HG02938 (cell line): ENCODE data around the gene PGBD5.
"Not testable (repeated sequence)": the region's sequence is repeated elsewhere in the genome, so short reads cannot be mapped to it uniquely, and the experiment has no call there.

Source experiments
- ATAC-seq: cut with Tn5 transposase; IDR thresholded peaks from one replicate; pipeline ENCODE4 v1.9.1; 2021; ENCODE audit warnings: mild to moderate bottlenecking, moderate library complexity; ENCODE audit not compliant: unreplicated experiment

Gene PGBD5

DNA sequence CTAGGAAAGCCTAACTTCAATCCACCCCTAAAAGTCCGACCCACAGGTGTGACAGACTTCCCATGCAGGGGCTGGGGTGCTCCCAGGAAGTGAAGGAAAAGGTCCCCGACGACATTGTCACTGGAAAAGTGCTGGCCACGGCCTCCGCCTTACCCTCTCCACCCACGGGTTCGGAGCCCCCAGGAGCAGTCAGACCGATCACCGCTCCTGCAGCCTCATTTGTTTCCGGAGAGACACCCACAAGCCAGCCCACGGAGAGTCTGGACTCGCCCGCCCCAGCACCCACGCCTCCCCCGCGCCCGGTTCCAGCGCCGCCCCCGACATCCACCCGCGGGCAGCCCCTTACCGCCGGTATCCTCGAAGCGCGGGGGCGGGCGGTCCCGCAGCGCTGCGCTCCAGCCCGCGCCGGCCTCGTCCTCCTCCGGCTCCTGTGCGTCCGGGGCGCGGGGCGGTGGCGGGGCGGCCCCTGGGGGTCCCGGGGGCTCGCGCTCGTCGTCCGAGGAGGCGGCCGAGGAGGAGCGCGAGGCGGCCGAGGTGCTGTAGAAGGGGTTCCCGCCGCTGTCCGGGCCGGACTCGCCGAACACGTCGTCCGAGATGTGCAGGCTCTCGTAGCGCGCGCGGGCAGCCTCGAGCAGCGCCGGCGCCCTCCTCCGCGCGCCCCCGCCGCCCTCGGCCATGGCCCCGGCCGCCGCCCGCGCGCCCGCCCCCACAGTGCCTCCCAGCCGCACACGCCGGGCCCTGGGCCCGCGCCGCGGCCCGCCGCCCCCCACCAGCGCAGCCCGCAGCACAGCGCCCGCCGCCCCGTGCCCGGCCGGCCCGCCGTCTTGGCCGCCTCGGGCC is 660 bp downstream of the PGBD5 start:
- no peak for ATAC-seq

GRCh38 chr1:230424391-230425251 is 1.5 kb downstream of the PGBD5 start:
- no peak for ATAC-seq

- ATAC-seq, result no peak
Observed at GRCh38 chr1:230423951-230424350, 2.2 kb downstream of the PGBD5 start.

- ATAC-seq, result no peak
Observed at GRCh38 chr1:230423261-230423660, 2.9 kb downstream of the PGBD5 start.

- ATAC-seq, result no peak
Observed at GRCh38 chr1:230422221-230422981, 3.7 kb downstream of the PGBD5 start.

DNA sequence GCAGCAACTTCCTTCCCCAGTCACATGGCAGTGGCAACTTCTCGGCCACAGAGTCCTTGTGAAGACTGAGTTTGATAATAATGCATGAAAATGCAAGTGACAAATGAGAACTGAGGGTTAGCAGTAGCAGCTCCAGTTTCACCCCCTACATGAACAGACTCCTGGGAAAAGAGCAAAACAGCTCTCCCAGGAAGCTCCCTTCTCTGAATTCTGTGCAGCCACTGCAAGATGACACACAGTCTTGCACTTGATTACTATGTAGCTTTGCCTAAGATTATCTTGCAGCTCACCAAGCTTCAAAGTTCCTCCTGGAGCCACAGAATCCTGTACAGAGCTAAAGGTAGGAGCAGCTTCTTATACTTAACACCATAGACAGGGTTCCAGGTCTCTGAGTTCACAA is 4.7 kb downstream of the PGBD5 start:
- no peak for ATAC-seq

DNA sequence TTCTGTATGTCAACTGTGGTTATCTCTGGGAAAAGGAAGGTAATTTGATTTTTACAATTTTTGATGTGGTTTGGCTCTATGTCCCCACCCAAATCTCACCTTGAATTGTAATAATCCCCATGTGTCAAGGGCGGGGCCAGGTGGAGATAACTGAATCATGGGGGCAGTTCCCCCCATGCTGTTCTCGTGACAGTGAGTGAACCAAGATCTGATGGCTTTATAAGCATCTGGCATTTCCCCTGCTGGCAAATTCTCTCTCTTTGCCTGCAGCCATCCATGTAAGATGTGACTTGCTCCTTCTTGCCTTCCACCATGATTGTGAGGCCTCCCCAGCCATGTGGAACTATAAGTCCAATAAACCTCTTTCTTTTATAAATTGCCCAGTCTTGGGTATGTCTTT is 5.8 kb downstream of the PGBD5 start:
- not testable (repeated sequence) for ATAC-seq

GRCh38 chr1:230416430-230416829 is 9.7 kb downstream of the PGBD5 start:
- ATAC-seq, result no peak

DNA sequence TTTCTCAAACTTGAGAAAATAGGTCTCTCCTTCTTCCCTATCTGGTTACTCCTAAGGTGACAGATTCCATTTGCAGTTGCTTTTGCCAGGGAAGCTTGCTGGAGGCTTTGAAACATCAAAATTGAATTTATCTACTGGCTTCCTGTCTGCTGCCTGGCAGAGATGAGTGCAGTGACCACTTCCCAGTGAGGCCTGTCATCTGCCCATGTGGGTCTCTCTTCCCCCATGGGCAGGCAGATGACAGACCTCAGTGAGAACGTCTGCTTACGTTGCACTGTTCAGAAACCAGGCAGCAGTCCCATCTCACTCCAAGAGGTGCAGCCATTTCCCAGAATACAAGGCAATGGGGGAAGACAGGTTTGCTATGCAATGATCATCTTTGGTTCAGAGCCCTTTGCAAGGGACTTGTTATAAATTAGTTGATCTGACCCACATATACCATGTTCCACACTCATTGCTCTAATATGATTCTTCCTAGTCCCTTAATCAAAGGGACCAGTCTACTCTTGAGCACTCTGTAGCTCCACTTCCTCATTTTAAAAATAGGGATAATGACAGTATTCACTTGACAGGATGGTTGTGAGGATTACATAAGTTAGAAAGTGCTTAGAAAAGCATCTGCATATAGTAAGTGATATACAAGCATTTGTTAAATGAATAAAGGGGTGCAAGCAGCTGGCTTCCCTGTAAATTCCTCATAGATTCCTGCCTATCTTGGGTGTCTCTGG is 10.6 kb downstream of the PGBD5 start:
- no peak for ATAC-seq

GRCh38 chr1:230414694-230415093 is 11.4 kb downstream of the PGBD5 start:
- no peak for ATAC-seq

DNA sequence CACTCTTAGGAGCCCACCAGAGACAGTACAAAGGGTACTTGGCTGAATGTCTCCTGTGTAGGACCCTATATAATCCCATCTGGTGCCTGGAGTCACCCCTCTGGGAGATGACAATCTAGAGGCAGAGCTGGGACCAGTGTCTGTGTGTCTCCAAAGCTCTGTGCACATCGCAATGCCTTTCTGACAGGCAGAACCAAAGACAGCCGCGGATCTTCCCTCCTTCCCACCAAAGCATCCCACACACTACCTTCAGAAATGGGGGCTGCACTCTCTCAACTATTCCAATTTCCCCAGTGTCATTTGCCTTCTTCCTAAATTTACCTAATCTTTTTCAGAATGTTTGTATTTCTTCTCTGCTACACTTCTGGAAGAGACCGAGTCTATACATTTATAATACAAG is 12.0 kb downstream of the PGBD5 start:
- no peak for ATAC-seq

- no peak for ATAC-seq
Observed at GRCh38 chr1:230413061-230413460, 13.1 kb downstream of the PGBD5 start.

DNA sequence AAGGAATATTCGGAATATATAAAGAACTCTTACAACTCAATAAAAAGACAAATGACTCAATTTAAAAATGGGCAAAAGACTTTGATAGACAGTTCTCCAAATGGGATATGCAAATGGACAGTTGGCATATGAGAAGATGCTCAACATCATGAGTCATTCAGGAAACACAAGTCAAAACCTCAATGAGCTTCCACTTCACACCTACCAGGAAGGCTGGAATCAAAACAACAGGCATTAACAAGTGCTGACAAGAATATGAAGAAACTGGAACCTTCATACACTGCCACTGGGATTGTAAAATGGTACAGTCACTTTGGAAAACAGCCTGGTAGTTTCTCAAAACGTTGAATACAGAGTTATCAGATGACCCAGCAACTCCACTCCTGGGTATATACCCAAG is 17.2 kb downstream of the PGBD5 start:
- ATAC-seq, result no peak

GRCh38 chr1:230407351-230407750 is 18.8 kb downstream of the PGBD5 start:
- ATAC-seq, result no peak

- not testable (repeated sequence) for ATAC-seq
Observed at GRCh38 chr1:230406727-230407126, 19.4 kb downstream of the PGBD5 start.

DNA sequence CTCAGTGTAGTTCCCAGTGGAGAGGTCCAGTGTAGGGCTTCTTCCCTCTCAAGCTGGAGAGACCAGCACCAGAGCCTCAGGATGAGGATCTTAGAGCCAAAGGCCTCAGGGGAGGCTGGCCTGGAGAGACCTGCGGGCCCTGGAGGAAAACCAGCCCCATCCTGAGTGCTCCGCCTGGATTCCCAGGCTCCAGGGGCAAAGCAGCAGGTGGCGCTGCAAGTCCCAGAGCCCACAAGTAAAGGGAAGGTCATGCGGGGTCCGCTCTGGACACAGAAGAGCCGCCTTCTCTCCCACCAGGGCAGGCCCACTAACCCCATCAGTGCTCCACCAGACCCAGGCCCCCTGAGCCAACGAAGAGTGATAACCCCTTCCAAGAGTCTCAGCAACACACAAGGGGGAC is 22.7 kb downstream of the PGBD5 start:
- no peak for ATAC-seq

DNA sequence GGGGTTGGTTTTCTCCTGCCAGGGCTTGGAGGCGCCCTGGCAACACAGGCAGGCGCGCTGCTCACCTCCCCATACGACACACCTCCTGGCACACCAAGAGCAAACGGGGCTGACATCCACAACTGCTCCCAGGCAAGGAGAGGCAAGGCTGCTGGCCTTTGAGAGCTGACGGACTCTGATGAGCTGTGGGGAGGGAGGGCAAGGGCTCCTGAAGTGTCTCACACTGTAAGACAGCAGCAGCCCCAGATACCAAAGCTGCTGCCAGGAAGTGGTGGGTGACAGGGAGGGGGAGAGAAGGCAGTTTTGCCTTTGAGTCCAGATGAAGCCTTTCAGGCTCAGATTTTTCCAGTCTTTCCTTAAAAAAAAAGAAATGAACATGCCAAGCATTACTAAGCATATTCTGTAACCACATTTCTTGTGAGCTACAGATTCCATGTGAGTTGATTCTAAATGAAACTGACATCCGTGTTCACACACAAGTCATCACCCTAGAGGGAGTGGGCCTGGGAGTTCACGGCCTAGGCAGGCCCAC is 24.3 kb downstream of the PGBD5 start:
- ATAC-seq, result no peak

DNA sequence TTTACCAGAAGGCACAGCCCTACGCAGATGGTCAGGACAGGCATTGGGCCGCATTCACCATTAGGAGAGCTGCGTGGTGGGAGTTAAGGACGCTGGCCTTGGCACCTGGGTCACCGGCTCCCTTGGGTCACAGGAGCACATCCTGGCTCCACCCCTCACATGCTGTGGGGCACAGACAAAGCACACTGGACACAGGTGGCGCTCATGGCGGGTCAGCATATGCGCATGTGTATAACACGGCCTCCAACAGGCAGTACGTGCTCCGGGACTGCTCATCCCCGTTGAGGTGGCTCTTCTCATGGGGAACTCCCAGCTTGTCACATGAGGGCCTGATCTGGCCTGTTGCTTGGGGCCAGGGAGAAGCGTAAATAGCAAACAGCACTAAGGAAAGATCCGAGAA is 25.0 kb downstream of the PGBD5 start:
- no peak for ATAC-seq

- ATAC-seq, result no peak
Observed at GRCh38 chr1:230400007-230400344, 26.2 kb downstream of the PGBD5 start.

GRCh38 chr1:230399321-230400006 is 26.7 kb downstream of the PGBD5 start:
- ATAC-seq, result no peak
